ENCODE data around the gene PDZRN3.

The PDZRN3 gene

GRCh38 chr3:73653877-73654276, 29.1 kb upstream of the PDZRN3 start:
- peak; percentile 34; the same call in 2 of the 3 replicates for ATAC-seq
- TF ChIP-seq ZNF8 (CRISPR knock-in tag; IDR thresholded peaks at IDR 0.05) (no peak), ARNTL (CRISPR knock-in tag; IDR thresholded peaks at IDR 0.05; ENCODE audit: borderline replicate concordance, low read depth) (no peak), ISL1 (CRISPR knock-in tag; IDR thresholded peaks at IDR 0.05) (0 out of 2 replicates have a peak, but pooled peaks have one; percentile 25)

- TF ChIP-seq POU6F1 (CRISPR knock-in tag; IDR thresholded peaks at IDR 0.05; ENCODE audit: borderline replicate concordance, low read depth) (no peak), ZNF70 (CRISPR knock-in tag; IDR thresholded peaks at IDR 0.05) (no peak), ISL1 (CRISPR knock-in tag; IDR thresholded peaks at IDR 0.05) (no peak), TOX (CRISPR knock-in tag; IDR thresholded peaks at IDR 0.05; ENCODE audit: borderline replicate concordance) (no peak), TSHZ2 (CRISPR knock-in tag; IDR thresholded peaks at IDR 0.05) (no peak), TCF4 (CRISPR knock-in tag; IDR thresholded peaks at IDR 0.05; ENCODE audit: borderline replicate concordance) (no peak), ZFP3 (CRISPR knock-in tag; IDR thresholded peaks at IDR 0.05) (no peak), ZFP30 (CRISPR knock-in tag; IDR thresholded peaks at IDR 0.05) (no peak), CSDC2 (CRISPR knock-in tag; IDR thresholded peaks at IDR 0.05) (no peak), GLIS3 (CRISPR knock-in tag; IDR thresholded peaks at IDR 0.05) (no peak), PPARA (CRISPR knock-in tag; IDR thresholded peaks at IDR 0.05; ENCODE audit: borderline replicate concordance) (no peak), ARNTL (CRISPR knock-in tag; IDR thresholded peaks at IDR 0.05; ENCODE audit: borderline replicate concordance, low read depth) (no peak), PATZ1 (CRISPR knock-in tag; IDR thresholded peaks at IDR 0.05; ENCODE audit: borderline replicate concordance) (no peak)
- no peak for ATAC-seq
These were observed 28.6 kb upstream of the PDZRN3 start for GRCh38 chr3:73653351-73653750.

GRCh38 chr3:73652896-73653295, 28.2 kb upstream of the PDZRN3 start:
- no peak for ATAC-seq
- TF ChIP-seq PPARA (CRISPR knock-in tag; IDR thresholded peaks at IDR 0.05; ENCODE audit: borderline replicate concordance) (no peak), BACH2 (CRISPR knock-in tag; IDR thresholded peaks at IDR 0.05; ENCODE audit: borderline replicate concordance) (no peak), TSHZ2 (CRISPR knock-in tag; IDR thresholded peaks at IDR 0.05) (no peak), CREB5 (CRISPR knock-in tag; IDR thresholded peaks at IDR 0.05; ENCODE audit: low read depth) (no peak), ISL1 (CRISPR knock-in tag; IDR thresholded peaks at IDR 0.05) (no peak), CSDC2 (CRISPR knock-in tag; IDR thresholded peaks at IDR 0.05) (no peak), RARB (CRISPR knock-in tag; IDR thresholded peaks at IDR 0.05) (no peak), TOX (CRISPR knock-in tag; IDR thresholded peaks at IDR 0.05; ENCODE audit: borderline replicate concordance) (no peak), ZNF565 (CRISPR knock-in tag; conservative IDR thresholded peaks at IDR 0.05; ENCODE audit: low read depth) (no peak), CSRNP3 (CRISPR knock-in tag; IDR thresholded peaks at IDR 0.05) (no peak), ZNF8 (CRISPR knock-in tag; IDR thresholded peaks at IDR 0.05) (no peak), ARNTL (CRISPR knock-in tag; IDR thresholded peaks at IDR 0.05; ENCODE audit: borderline replicate concordance, low read depth) (no peak), ZNF70 (CRISPR knock-in tag; IDR thresholded peaks at IDR 0.05) (no peak), ZFP3 (CRISPR knock-in tag; IDR thresholded peaks at IDR 0.05) (no peak)
